ENCODE results near the gene ARHGEF7. TPM values are rescaled to one million over a fixed set of nuclear protein-coding genes. Genes with fewer than 3 reads are reported as not detected.

ARHGEF7 gene
- total RNA-seq, 4 donors from 2014 or later: 64.2 to 127 (median 88.2) TPM

DNA sequence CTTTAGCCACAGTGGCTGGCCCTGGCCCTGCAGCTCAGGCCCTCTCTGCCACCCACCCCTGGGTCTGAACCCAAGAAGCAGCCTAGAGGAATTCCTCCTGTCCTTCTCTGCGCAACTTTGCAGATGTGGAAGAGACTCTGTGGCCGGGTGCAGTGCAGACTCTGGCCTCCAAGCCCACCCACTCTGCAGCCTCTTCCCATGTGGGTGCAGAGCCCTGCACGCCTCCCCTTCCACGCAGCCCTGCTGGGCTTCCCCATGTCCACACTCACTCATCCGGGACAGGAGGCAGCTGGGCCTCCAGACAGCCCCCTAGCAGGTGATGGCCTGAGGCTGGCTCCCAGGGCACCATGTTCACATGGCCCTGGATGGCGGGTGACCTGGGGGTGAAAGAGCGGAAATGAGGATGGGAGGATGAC, 207.8 kb downstream of the ARHGEF7 start:
- WGBS, 2 donors: 83 to 89% methylated on average over 7 of the region's 7 CpGs
- DNase-seq: no peak
- H3K36me3 ChIP-seq: no peaks in the 10 kb centered on the region
- H3K27ac ChIP-seq: no peak overlapping the region
- intact Hi-C loops (cut with DNase I): no loop called here
- no peaks in the 10 kb centered on the region for H3K4me1 ChIP-seq
- H3K4me3 ChIP-seq (replicated peaks in 1 of 3): no peak overlapping the region
- TF ChIP-seq POLR2A (IDR thresholded peaks at IDR 0.05) (no peak), CTCF (IDR thresholded peaks at IDR 0.05) (no peak)
- no peaks in the 10 kb centered on the region for H3K27me3 ChIP-seq
- H3K9me3 ChIP-seq: no peaks in the 10 kb centered on the region

DNA sequence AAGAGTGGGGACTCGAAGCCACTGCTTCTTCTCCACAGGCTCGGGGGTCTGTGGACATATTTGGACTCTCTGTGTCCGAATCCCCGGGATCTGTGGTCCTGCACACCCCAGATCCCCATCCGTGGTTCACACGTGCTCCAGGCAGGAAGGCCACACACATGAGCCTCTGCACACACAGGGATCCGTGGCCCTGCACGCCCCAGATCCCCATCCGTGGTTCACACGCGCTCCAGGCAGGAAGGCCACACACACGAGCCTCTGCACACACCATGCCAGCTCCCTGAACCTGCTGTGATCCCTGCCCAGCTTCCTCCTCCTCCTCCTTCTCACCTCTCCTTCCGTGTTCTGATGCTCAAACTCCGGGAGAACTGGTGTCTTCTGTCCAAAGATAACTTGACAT, 208.4 kb downstream of the ARHGEF7 start:
- Histone ChIP-seq H3K4me1 (no peaks in the 10 kb centered on the region), H3K27ac (no peak overlapping the region), H3K36me3 (no peaks in the 10 kb centered on the region), H3K4me3 (replicated peaks in 1 of 3) (no peak overlapping the region), H3K27me3 (no peaks in the 10 kb centered on the region), H3K9me3 (no peaks in the 10 kb centered on the region)
- intact Hi-C loops (cut with DNase I): no loop called here
- TF ChIP-seq CTCF (IDR thresholded peaks at IDR 0.05): no peak
- no peak for DNase-seq
- WGBS, 2 donors: 86 to 88% methylated on average over 14 of the region's 14 CpGs

DNA sequence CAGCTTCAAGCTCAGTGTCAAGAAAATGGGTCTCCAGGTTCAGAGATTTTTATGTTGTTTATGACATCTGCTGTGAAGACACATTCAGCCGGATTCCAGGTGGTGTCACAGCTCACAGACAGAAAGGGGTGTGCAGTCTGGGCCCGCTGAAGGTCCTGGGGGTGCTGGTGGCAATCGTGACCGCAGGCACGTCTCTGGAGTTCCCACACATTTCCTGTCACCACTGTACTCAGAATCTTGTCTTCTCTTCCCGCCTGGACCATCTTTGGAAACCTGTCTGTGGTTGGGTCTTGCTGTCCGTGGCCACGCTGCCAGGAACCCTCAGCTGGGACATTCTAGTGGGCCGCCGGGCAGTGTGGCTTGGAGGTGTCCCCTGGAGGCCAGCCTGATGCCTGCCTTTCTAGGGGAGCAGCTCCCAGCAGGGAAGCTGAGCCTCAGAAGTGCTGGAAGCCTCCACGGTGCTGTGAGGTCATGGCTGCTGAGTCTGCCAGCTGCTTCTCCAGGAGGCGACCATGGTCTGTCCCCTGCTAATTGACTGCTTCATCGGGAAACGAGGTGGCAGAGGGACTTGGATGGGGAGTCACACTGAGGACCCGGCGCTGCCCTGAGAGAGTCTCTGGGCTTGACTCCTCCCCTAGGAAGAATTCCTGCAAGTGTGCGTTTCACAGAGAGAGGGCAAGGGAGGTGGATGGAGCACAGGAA, 209.0 kb downstream of the ARHGEF7 start:
- DNase-seq: no peak
- H3K4me1 ChIP-seq: no peaks in the 10 kb centered on the region
- H3K27me3 ChIP-seq: no peaks in the 10 kb centered on the region
- H3K4me3 ChIP-seq (replicated peaks in 1 of 3): no peak overlapping the region
- whole genome bisulfite sequencing, 2 donors: 75 to 79% methylated on average over 16 to 17 of the region's 17 CpGs
- H3K36me3 ChIP-seq: no peaks in the 10 kb centered on the region
- no peak overlapping the region for H3K27ac ChIP-seq
- intact Hi-C loops (cut with DNase I): no loop called here
- TF ChIP-seq POLR2A (IDR thresholded peaks at IDR 0.05) (no peak), CTCF (IDR thresholded peaks at IDR 0.05) (no peak)
- no peaks in the 10 kb centered on the region for H3K9me3 ChIP-seq

- H3K4me1 ChIP-seq: no peaks in the 10 kb centered on the region
- intact Hi-C loops (cut with DNase I): no loop called here
- H3K27ac ChIP-seq: no peak overlapping the region
- H3K36me3 ChIP-seq: no peaks in the 10 kb centered on the region
- H3K9me3 ChIP-seq: no peaks in the 10 kb centered on the region
- 84 to 85% methylated on average over 14 of the region's 14 CpGs for whole genome bisulfite sequencing, 2 donors
- H3K4me3 ChIP-seq (replicated peaks in 1 of 3): no peak overlapping the region
- TF ChIP-seq POLR2A (IDR thresholded peaks at IDR 0.05): no peak
- no peak for TF ChIP-seq CTCF (IDR thresholded peaks at IDR 0.05)
- no peaks in the 10 kb centered on the region for H3K27me3 ChIP-seq
- DNase-seq: no peak
Observed at GRCh38 chr13:111324736-111325135, 209.6 kb downstream of the ARHGEF7 start.

DNA sequence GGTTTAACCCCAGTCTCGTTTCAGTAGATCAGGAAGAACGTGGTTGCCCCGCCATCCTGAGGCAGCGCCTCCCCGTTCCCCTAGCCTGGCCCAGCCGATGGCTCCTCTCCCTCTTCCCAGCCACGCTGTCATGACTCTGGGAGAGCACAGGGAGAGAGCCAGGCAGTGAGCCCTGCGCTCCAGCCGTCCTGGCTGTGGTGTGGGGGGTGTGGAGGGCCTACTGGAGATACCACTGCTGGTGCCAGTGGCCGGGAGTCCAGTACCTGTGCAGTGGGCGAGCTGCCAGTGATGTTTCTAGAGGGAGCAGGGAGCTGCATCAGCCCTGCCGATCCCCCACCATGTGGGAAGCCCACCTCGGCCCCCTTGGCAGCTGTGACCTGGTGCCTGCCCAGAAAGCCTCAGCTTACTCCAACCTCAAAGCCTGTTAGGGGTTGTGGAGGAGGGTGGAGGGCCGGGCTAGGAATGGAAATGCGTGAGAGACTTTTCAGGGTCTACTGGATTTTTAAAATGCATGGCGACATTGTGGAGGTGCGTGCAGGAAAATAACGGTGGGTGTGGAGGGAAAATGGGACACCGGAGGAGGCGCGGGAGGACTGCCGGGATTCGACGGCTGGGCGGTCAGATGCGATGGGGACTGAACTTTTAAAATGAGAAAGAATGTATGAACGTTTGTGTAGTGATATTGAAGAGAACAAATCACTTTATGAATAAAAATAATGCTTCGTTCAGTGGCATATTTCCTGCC, 210.2 kb downstream of the ARHGEF7 start:
- intact Hi-C loops (cut with DNase I): no loop called here
- Histone ChIP-seq H3K27me3 (no peaks in the 10 kb centered on the region), H3K36me3 (no peaks in the 10 kb centered on the region), H3K27ac (no peak overlapping the region), H3K4me3 (replicated peaks in 1 of 3) (no peak overlapping the region), H3K9me3 (no peaks in the 10 kb centered on the region), H3K4me1 (no peaks in the 10 kb centered on the region)
- no peak for DNase-seq
- no peak for TF ChIP-seq CTCF (IDR thresholded peaks at IDR 0.05)
- no peak for TF ChIP-seq POLR2A (IDR thresholded peaks at IDR 0.05)
- WGBS, 2 donors: 78 to 84% methylated on average over 25 to 28 of the region's 28 CpGs

All from thyroid gland (tissue), 4 donors.